NB4 (cell line): ENCODE results near the gene MKLN1.

ENCODE experiments used
- MYC ChIP-seq: IDR thresholded peaks from 2 replicates; pipeline ENCODE4 v1.6.1; 2011; ENCODE audit warnings: low read depth, low read length
- TF ChIP-seq, protein P1 (sequence below): IDR thresholded peaks from one replicate; pipeline ENCODE4 v1.5.1; 2012; ENCODE audit warnings: low read depth, low read length
- TF ChIP-seq, protein P2 (sequence below): IDR thresholded peaks from 2 replicates; pipeline ENCODE4 v1.6.1; 2011; ENCODE audit warnings: low read depth, low read length

GRCh38 chr7:131538813-131539179, 211.1 kb downstream of the MKLN1 start:
- TF ChIP-seq, protein P1, sequence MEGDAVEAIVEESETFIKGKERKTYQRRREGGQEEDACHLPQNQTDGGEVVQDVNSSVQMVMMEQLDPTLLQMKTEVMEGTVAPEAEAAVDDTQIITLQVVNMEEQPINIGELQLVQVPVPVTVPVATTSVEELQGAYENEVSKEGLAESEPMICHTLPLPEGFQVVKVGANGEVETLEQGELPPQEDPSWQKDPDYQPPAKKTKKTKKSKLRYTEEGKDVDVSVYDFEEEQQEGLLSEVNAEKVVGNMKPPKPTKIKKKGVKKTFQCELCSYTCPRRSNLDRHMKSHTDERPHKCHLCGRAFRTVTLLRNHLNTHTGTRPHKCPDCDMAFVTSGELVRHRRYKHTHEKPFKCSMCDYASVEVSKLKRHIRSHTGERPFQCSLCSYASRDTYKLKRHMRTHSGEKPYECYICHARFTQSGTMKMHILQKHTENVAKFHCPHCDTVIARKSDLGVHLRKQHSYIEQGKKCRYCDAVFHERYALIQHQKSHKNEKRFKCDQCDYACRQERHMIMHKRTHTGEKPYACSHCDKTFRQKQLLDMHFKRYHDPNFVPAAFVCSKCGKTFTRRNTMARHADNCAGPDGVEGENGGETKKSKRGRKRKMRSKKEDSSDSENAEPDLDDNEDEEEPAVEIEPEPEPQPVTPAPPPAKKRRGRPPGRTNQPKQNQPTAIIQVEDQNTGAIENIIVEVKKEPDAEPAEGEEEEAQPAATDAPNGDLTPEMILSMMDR = no peak
- TF ChIP-seq, protein P2, sequence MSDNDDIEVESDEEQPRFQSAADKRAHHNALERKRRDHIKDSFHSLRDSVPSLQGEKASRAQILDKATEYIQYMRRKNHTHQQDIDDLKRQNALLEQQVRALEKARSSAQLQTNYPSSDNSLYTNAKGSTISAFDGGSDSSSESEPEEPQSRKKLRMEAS = no peak
- no peak for TF ChIP-seq MYC
